Ishikawa (cell line): ENCODE measurements around the gene ACR.

Experiments used
- CEBPB ChIP-seq: IDR thresholded peaks from 2 replicates; pipeline ENCODE4 v1.6.1; 2012
- CREB1 ChIP-seq: IDR thresholded peaks from 2 replicates; pipeline ENCODE4 v1.6.1; 2012; ENCODE audit warnings: low read depth
- EGR1 ChIP-seq: IDR thresholded peaks from 2 replicates; pipeline ENCODE4 v1.6.1; 2012
- EP300 ChIP-seq: IDR thresholded peaks from 2 replicates; pipeline ENCODE4 v1.6.1; 2012; ENCODE audit warnings: borderline replicate concordance
- FOXM1 ChIP-seq: IDR thresholded peaks from 2 replicates; pipeline ENCODE4 v1.6.1; 2012; ENCODE audit warnings: low read depth, borderline replicate concordance
- NFIC ChIP-seq: IDR thresholded peaks from 2 replicates; pipeline ENCODE4 v1.6.1; 2012
- RAD21 ChIP-seq: IDR thresholded peaks from 2 replicates; pipeline ENCODE4 v1.6.1; 2012; ENCODE audit warnings: low read depth
- TAF1 ChIP-seq: IDR thresholded peaks from 2 replicates; pipeline ENCODE4 v1.6.1; 2012; ENCODE audit warnings: low read depth, mild to moderate bottlenecking
- TCF12 ChIP-seq: IDR thresholded peaks from 2 replicates; pipeline ENCODE4 v1.6.1; 2012; ENCODE audit warnings: low read depth
- TEAD4 ChIP-seq: IDR thresholded peaks from 2 replicates; pipeline ENCODE4 v1.6.1; 2012
- YY1 ChIP-seq: IDR thresholded peaks from 2 replicates; pipeline ENCODE4 v1.6.1; 2012; ENCODE audit warnings: low read depth
- ZBTB7A ChIP-seq: IDR thresholded peaks from 2 replicates; pipeline ENCODE4 v1.6.1; 2012; ENCODE audit warnings: low read depth
- TF ChIP-seq, protein P1 (sequence below): IDR thresholded peaks from 2 replicates; pipeline ENCODE4 v1.6.1; 2012; ENCODE audit warnings: low read depth, mild to moderate bottlenecking
- TF ChIP-seq, protein P2 (sequence below): IDR thresholded peaks from 2 replicates; pipeline ENCODE4 v1.6.1; 2012
- TF ChIP-seq, protein P3 (sequence below): IDR thresholded peaks from 2 replicates; pipeline ENCODE4 v1.6.1; 2012

The ACR gene

DNA sequence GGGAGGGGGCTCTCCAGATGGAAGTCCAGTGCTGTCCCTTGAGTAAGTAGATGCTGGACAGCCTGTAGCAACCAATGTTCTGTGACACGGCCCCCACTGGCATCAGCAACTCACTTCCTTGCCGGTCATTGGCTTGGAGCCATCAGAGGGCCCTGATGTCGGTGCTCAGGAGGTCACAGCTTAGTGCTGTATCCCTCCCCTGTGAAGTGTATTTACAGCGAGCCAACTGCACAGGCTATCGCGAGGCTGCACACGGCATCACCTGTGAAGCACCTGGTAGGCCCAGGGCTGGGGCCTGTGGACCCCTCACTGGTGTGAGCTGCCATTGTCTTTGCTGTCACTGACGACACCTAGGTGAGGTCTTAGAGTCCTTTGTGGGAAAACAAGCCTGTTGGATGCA, 13.4 kb upstream of the ACR start:
- no peak for TF ChIP-seq TEAD4
- no peak for TF ChIP-seq CEBPB
- TF ChIP-seq, protein P1, sequence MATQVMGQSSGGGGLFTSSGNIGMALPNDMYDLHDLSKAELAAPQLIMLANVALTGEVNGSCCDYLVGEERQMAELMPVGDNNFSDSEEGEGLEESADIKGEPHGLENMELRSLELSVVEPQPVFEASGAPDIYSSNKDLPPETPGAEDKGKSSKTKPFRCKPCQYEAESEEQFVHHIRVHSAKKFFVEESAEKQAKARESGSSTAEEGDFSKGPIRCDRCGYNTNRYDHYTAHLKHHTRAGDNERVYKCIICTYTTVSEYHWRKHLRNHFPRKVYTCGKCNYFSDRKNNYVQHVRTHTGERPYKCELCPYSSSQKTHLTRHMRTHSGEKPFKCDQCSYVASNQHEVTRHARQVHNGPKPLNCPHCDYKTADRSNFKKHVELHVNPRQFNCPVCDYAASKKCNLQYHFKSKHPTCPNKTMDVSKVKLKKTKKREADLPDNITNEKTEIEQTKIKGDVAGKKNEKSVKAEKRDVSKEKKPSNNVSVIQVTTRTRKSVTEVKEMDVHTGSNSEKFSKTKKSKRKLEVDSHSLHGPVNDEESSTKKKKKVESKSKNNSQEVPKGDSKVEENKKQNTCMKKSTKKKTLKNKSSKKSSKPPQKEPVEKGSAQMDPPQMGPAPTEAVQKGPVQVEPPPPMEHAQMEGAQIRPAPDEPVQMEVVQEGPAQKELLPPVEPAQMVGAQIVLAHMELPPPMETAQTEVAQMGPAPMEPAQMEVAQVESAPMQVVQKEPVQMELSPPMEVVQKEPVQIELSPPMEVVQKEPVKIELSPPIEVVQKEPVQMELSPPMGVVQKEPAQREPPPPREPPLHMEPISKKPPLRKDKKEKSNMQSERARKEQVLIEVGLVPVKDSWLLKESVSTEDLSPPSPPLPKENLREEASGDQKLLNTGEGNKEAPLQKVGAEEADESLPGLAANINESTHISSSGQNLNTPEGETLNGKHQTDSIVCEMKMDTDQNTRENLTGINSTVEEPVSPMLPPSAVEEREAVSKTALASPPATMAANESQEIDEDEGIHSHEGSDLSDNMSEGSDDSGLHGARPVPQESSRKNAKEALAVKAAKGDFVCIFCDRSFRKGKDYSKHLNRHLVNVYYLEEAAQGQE: no peak
- TF ChIP-seq CREB1: no peak
- TF ChIP-seq TAF1: no peak
- TF ChIP-seq, protein P2, sequence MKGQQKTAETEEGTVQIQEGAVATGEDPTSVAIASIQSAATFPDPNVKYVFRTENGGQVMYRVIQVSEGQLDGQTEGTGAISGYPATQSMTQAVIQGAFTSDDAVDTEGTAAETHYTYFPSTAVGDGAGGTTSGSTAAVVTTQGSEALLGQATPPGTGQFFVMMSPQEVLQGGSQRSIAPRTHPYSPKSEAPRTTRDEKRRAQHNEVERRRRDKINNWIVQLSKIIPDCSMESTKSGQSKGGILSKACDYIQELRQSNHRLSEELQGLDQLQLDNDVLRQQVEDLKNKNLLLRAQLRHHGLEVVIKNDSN: no peak
- no peak for TF ChIP-seq EP300
- no peak for TF ChIP-seq NFIC
- TF ChIP-seq, protein P3, sequence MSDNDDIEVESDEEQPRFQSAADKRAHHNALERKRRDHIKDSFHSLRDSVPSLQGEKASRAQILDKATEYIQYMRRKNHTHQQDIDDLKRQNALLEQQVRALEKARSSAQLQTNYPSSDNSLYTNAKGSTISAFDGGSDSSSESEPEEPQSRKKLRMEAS: no peak
- no peak for TF ChIP-seq RAD21
- TF ChIP-seq YY1: no peak
- no peak for TF ChIP-seq EGR1
- no peak for TF ChIP-seq FOXM1

DNA sequence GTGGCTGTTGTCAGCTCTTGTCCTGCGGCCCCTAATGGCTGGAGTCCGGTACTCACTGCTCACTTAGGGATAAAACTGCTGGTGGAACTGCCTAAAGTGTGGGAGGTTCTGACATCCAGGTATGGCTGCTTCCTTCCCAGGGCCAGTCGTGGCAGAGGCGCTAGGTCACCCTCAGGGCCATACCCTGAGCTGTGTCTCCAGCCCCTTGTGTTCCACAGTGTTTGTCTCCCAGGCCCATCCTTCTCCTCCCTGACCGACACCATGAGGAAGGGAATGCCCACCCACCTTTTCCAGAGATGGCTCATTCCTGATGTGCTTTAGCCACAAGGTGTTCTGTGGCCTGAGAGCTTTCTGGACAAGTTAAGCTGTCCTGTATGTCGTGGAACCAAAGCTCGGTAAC, 12.4 kb upstream of the ACR start:
- TF ChIP-seq TCF12 (no peak), RAD21 (no peak)

DNA sequence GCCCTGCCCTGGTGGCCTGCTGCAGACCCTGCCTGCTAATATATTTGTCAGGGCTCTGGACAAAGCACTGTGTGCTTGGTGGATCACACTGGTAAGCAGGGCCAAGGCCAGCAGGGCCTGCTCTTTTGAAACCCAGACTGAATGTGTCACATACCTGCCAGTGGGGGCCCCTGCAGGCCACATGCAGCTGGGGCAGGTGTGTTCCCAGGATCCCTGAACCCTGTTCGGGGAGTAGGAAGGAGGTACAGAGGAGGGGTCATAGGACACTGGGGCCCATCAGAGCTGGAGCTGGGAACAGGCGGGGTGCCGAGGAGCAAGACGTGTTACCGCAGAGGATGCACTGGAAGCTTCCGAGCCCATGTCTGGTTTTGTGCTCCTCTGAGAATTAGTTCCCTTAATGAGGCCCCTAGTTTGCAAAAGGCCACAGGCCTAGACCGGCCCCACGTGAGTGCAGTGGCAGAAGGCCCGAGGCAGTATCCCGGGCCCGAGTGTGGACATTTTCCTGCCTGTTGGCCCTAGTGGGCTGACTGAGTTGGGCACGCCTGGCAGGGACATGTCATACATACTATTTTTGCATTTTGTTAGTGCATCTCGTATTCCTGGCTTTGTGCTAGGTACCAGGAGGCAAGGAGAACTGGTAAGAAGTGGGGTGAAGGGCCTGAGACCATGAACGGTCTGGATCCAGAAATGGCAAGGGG, 11.2 kb upstream of the ACR start:
- TF ChIP-seq, protein P3: no peak
- TF ChIP-seq CEBPB (no peak), TAF1 (no peak), TEAD4 (no peak), NFIC (no peak), TCF12 (no peak), YY1 (no peak), EGR1 (no peak)

DNA sequence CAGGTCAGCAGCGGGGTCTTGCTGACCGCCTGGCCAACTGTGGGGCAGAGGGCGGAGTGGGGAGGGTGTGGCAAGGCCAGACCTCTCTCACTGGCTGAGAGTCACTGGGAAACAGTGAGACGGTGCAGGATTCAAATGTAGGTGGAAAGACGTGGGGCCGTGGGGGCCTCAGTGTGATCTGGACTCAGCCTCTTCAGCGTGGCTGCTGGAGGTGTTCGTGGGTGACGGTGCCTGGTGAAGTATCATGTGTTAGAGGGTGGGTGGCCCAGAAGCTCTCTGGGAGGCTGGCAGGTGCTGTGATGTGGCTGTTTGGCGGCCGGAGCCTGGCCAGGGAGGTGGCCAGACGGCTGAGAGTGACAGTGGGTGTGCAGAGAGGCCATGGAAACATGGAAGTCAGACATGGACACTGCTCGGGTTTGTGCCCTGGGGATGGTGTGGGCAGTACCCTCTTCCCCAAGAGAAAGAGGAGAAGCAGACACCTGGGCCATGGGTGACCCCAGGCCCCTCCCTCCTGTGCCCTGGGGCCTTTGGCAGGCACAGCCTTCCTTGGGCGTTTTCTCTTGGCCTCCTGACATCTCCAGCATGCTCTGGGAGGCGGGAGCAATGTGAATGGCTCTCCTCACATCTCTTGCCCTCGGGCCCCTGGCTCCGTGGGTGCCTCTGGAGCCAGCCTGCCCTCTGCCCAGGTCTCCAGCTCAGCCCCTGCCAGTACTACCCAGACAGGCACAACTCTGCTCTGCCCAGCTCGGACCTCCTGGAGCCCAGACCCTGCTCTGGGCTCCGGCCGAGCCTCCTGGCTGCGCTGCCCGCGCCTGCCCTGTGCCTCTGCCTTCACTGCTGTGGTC, 10.1 kb upstream of the ACR start:
- no peak for TF ChIP-seq EGR1
- no peak for TF ChIP-seq ZBTB7A
- TF ChIP-seq, protein P2: no peak
- no peak for TF ChIP-seq EP300
- TF ChIP-seq, protein P1: no peak
- TF ChIP-seq NFIC: no peak
- TF ChIP-seq FOXM1: no peak
- no peak for TF ChIP-seq YY1
- no peak for TF ChIP-seq TEAD4
- no peak for TF ChIP-seq TCF12
- TF ChIP-seq TAF1: no peak
- no peak for TF ChIP-seq CREB1
- TF ChIP-seq, protein P3: no peak
- TF ChIP-seq RAD21: no peak

DNA sequence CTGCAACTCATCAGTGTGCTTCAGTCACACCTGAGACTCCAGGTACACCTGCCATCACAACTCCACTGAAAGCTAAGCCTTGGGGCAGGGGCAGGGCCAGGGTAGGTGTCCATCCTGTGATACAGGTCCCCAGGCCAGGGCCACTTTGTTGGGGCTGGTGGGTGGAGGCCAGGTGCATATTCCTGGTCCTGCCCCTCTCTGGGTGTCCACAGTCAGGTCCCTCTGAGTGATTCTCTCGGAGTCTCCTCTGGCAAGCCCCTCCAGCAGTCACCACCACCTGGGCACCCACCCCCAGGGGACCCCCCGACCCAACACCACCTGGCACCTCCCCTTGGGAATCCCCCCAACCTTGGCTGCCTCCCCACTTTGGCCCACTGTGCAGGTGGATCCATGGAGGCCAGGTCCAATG, 9.5 kb upstream of the ACR start:
- TF ChIP-seq EP300 (no peak), TAF1 (no peak), EGR1 (no peak), CEBPB (no peak), TCF12 (no peak)

DNA sequence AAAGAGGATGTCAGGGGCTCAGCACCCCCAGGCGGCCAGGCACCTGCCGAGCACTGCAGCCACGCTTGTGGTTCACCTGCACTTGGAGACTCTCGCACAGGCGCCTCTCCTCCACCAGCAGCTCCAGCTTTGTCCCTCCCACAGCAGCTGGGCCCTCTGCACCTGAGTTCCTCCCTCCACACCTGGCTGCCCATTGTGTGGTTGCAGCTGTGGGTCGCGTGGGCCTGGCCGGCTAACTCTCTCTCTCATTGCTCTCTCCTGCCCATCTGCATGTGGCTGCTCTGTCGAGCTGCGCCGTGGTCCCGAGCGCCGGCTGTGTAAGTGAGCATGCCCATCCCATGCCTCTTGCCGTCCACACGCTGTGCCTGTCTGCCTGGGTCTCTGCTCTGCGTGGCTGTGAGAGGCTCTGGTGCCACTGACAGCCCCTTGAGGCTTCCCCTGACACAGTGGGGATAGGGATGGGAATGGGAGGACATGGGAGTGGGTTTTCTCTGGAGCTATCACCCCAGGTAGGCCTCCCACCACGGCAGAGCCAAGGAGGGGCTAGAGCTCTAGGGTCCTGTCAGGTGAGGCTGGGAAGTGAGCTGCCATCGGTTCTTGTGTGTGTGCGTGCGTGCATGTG, 8.5 kb upstream of the ACR start:
- TF ChIP-seq, protein P1: no peak
- TF ChIP-seq TCF12: no peak
- TF ChIP-seq TEAD4: no peak
- no peak for TF ChIP-seq EP300
